DMS 273 (cell line): ENCODE measurements around the gene HIP1R.
"Not testable (repeated sequence)": the region's sequence is repeated elsewhere in the genome, so short reads cannot be mapped to it uniquely, and the experiment has no call there.

Experiments
- DNase-seq: peaks from one replicate; lab custom pipeline; 2025; ENCODE audit not compliant: unreplicated experiment; lab: John Stamatoyannopoulos, UW

Gene HIP1R

DNA sequence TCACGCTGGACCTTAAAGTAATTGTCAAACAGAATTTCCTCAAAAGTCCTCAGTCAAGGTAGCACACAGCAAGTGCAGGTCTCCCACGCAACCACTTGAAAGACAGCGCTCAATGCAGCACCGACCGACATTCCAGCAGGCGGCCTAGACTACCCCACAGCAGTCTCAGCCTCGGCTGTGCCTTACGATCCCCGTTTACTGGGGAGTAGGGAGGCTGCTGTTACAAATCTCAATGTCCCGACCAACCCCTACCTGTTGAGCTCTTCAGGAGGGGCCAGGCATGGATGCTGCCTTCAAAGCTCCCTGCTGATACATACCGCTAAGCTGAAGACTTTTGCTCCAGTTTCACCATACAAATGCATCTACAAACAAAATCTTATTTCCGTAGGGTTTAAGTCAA lies 38.8 kb downstream of the HIP1R start:
- no peak for DNase-seq

DNA sequence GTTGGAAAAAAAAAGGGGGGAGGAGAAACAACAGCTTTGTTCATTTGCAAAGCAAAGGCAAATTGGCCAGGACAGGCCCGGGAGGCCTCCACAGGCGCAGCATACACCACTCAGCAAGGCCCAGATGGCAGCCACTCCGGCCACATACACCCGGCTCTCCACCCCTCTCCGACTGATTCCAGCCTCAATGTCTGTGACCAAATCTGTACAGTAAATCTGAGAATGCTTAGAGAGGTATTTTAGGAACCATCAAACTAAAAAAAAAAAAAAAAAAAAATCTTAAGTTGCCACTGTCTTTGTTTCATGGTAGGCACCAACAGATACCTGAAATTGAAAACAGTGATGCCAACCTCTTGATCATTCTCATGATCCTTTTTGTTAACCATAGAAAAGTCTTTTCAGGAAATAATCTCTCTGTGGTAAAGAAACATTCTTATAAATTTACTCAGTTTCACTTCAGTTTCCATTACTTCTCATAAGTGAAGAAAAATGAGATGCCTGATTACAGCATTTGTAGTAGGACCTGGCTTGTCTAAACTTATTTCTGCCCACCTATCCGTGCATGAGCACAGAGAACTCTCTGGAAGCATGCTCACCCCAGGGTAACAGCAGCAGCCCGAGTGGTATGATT lies 40.4 kb downstream of the HIP1R start:
- DNase-seq = no peak

DNA sequence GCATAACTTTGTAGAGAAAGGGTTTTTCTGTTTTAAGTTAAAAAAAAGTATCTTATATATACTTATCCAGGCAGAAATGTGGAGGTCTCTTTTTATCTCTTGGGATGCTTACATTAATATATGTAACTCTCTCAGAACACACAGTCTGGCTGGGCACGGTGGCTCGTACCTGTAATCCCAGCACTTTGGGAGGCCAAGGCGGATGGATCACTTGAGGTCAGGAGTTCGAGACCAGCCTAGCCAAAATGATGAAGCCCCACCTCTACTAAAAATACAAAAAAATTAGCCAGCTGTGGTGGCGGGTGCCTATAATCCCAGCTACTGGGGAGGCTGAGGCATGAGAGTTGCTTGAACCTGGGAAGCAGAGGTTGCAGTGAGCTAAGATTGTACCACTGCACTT lies 41.0 kb downstream of the HIP1R start:
- DNase-seq = not testable (repeated sequence)

DNA sequence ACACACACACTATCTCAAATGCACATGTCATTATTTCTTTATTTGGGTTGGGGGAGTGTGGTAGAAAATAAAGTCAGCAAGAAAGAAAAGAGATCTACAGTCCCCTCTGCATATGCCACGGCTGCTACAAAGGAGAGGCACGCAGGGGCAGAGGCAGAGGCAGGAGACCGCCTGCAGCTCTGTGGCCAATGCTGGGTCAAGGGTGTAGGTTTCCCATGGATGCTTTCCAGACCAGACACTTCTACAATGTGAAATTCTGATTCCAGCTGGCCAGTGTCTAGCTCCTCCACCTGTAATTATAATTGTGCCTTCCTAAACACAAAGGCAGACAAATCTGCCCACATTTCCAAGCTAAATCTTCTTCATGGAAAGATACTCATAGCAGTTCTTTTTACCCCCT lies 41.5 kb downstream of the HIP1R start:
- DNase-seq = no peak

DNA sequence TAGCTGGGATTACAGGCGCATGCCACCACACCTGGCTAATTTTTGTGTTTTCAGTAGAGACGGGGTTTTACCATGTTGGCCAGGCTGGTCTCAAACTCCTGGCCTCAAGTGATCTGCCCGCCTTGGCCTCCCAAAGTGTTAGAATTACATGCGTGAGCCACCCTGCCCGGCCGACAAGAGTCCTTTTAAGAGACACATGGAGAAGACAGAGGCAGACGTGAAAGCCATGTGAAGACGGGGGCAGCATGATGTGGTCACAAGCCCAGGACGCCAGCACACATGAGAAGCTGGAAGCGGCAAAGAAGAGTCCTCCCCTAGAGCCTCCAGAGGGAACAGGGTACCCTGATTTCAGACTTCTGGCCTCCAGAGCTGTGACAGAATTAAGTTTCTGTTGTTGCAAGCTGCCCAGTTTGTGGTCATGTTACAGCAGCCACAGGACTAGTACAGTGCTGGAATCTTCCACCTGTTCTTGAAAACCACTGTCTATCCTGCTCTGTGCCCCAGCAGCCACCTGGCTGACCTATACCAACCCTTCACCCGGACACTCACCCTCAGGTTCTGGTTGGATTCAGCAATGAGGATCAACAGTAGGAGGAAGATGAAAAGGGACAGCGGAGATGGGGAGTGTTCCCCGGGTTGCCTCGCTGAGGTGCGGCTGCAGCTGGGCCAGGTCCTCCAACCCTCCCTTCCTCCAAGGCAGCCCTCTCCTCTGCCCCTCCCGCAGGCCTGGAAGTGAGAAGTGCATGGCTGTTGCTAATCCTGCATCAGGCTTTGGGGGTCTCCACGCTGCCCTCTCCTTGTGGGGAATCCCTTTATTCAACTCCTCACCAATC lies 43.7 kb downstream of the HIP1R start:
- DNase-seq = no peak

DNA sequence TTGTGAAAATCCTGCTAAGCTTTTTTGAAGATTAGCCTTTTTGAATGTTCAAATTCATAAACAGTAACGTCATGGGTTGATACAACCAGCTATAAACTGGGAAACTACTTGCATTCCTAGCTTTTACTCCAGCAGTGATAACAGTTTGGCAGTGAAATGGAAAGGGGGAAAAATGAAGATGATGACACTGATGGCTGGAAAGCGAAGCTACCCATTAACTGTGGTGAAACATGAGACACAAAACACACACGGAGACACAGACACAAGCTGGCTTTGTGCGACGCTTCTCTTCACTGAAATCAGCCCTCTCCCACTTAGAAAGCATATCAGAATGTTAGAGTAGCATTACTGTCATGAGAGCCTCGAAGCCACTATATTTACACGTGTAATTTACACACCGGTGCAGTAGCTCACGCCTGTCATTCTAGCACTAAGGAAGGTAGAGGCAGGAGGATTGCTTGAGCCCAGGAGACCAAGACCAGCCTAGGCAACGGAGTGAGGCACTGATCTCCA lies 45.0 kb downstream of the HIP1R start:
- DNase-seq = no peak

DNA sequence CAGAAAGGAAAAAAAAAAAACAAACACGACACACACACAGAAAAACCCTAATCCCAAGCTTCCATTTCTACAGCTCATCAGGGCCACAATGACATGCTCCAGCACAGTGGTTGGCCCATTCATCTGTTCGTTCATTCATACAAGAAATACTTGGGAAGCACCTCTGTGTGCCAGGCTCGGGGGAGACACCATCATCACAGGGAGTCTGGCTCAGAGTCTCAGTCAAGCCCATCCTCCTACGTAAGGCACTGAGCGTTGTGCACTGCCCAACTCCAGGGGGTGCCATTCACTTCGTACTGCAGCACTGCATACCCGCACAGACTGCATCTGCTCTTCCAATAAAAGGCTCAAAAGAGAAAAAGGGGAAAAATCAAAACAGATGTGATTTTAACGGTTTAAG lies 45.4 kb downstream of the HIP1R start:
- peak; percentile 61 for DNase-seq

DNA sequence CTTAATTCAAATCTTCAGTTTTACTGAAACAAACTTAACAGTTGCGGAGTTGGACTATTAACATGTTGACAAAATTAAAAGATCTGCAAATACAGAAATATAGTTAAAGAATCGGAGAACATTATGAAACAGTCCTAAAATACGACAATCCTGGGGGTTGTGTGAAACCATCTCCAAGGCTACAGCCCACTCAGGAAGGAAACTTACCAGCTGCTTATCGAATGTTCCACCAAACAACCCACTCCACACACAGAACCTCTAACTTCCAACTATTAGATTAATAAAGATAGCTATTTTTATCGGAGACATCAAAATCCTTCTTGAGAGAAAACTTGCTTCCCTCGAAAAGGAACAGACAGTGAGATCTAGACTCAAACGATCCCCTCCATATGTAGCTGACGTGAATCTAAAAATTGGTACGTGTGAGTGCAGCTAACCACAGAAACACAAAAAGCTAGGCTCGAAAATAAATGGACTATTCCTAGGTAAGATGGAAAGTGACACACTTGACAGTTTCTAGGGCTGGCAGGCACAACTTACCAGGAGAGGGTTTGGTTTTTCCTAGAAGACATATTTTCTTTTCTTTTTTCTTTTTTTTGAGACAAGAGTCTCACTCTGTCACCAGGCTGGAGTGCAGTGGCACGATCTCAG lies 47.8 kb downstream of the HIP1R start:
- DNase-seq = no peak

DNA sequence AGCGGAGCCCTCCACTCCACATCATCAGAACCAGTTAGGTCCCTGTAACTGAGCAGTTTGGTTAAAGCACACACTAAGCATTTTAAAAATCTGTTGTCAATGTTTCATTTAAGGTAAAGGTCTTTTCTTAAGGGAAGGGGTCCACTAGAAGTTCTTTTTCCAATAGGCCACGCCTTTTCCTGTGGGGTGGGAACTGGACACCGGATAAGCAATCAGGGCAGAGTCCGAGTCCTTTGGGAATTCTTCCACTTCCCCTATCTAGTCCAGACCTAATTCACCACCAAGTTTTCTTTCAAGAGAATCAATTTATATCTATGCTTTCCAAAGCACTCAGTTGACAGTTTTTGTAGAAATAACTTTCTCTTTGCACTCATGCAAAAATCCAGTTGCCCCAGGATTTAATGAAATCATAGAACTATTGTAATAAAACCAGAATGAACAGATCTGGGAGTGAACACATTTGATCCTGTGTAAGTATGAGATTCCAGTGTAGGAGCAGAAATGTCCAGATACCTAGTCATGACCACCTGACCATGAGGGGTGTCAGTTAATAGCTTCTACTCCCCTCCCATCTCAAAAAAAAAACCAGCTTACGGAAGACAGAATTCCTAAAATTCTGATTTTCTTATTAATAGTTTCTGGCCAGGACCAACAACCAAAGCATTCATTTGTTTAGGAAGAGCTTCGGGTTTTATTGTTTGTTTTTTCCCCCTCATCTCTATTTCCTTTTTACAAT lies 49.0 kb downstream of the HIP1R start:
- DNase-seq = no peak

DNA sequence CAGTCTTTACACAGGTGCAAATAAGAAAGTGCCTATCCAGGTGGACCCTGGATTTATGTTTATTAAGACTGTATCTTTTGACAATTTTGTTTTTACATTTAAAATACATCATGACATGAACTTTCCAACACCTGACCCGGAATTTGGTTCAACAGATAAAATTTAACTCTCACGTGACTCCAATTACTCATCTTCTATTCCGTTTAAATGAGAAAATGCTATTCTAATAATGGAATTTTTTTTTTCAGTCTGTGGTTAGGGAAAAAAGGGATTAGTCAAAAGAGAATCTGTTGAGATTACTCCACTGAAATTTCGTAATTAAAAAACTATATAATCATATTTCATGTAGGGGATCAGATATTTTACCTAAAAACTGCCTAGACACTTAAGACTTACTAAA lies 49.6 kb downstream of the HIP1R start:
- no peak for DNase-seq

DNA sequence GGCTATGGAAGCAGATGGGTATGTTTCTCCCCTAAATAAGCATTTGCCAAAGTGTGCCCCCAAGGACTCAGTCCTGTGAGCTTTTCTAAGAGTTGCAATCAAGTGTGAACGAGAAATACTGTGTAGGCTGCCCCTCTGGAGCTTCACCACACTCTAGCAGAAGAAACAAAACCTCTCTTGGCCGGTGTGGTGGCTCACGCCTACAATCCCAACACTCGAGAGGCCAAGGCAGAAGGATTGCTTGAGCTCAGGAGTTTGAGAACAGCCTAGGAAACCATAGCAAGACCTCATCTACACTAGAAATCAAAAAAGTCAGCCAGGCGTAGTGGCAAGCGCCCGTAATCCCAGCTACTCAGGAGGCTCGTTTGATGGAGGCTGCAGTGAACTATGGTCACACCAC lies 50.9 kb downstream of the HIP1R start:
- no peak for DNase-seq

DNA sequence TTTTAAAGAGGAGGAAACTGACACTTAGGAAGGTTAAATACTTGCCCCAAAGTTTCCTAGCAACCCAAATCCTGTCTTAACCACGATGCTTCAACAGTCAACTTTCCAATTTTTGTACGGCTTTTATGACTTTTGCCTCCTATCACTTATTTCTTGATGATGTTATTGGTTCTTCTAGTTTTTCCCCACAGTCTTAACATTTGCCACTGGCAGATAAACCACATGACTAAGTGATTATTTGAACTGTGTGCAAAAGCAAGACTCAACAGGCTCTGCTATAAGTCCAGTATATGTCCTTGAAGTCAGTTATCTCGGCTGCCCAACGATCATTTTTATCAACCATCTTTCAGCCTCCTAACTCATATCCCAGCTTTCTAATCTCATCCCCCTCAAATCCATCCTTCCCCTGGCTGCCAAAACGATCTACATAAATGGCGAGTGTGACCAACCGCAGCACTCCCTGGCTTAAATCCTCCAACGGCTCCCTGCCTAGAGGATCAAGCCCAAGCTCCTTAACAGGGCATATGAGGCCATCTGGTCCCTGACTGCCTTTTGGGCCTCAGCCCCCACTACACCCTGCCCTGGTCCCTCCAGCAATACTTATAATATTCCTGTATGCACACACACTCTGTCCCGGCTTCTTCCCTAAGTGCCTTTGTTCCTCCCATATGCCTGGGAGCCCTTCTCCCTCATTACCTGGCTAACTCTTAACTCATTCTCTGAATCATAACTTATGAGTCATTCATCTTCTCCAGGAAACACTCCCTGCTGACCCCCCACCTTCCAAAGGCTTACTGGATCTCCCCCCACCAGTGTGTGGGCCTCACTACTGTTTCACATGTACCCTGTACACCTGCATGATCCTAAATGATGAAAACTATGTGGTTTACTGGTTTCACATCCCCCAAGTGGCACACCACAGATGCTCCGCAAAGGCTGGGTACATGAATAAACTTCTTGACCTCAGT lies 51.9 kb downstream of the HIP1R start:
- peak; percentile 57 for DNase-seq

DNA sequence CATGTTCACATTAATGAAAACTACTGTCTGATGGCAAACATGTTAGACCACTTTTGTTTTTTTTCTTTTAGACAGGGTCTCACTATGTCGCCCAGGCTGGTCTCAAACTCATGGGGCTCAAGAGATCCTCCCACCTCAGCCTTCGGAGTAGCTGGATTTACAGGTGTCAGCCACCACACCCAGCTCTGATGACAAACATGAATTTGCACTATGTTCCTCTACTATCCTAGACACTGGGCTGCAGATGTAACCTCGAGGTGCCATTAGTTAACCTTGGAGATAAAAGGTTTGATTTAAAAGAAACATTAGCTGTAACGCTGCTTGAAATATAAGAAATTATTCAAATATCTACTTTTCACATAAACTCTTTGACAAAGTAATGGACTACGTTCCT lies 52.6 kb downstream of the HIP1R start:
- no peak for DNase-seq

DNA sequence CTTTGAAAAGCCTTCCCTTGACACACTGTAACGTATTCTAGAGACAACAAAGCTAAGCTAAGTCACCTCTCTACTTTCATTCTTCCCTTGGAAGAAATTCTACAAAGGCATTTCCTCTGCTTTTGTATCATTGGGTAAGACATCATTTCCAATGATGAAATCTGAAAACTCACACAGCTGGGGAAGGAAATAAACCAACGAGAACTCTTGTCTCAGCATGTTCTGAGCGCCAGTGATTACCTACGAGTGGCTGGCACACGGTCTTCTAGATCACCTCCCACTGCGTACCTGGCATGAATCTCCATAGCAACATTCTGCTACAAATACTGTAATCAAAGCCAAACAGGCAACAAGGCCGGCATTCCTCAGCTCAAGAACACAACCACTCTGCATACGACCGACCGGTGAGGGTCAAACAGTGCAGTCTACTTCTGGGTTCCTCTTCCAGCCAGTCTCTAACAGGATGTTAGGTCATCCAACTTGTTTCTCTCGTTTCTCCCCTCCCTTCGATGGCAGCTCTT lies 53.0 kb downstream of the HIP1R start:
- peak; percentile 57 for DNase-seq

DNA sequence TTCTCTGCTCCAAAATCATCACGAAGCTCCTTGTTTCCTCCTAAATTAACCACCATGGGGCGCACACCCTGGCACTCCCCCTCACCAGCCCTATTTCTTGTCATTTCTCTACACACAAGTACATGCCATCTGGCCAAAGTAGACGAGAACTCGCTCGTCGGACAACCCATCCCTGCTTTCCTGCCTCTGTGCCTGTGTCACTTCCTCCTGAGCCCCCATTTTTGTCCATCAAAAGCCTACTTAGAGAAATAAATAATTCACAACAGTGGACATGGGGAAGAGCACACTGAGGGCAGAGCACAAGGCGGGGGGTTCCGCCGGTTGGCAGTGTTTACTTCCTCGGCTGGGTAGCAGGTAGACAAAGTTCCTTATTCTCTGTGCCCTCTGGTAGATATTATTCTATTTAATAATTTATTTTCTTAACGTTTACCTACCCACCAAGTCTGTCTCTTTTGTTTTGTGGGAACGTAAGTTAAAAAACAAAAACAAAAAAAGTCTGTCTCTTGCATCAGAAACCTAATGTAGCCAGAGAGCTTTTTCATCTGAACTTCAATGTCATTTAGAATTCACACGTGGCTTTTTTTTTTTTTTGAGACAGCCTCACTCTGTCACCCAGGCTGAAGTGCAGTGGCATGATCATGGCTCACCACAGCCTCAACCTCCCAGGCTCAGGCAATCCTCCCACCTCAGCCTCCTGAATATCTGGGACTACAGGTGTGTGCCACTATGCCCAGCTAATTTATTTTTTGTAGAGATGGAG lies 54.7 kb downstream of the HIP1R start:
- DNase-seq = no peak

DNA sequence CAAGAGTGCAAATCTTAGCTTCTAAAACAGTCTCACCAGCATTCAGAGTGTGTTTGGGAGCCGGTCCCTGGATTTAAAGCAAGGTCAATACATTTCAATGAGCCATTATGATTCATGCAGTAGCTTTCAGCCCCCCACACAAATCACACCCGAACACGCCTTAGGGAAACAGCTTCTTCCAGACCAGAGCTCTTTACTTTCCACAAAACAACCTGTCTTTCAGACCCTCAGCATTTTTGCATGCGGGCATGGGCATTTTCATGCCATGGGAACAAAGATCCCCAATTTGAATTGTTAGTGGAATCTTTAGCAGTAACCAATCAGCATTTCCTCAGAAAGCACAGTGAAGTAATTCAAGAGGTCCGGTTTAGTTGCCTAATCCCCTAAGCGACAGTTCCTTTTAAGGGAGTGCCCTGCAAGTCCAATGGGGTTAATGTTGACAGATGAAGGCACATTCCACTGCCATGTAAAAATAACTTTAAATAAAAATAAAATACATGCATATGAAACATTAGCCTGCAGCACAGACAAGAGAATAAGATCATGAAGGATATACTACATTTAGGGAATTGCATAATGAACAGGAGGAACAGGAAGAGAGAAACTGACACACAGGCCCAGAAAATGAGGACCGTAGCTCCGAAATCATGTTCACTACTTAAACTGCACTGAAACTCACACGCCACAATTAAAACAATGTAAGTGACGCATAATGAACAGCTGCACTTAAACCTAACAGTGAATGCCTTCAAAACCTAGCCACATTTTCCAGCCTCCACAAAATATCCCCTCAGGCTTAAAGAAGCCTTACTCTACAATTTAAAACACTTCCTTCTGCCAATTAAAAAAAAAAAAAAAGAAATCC lies 56.6 kb downstream of the HIP1R start:
- DNase-seq = no peak

DNA sequence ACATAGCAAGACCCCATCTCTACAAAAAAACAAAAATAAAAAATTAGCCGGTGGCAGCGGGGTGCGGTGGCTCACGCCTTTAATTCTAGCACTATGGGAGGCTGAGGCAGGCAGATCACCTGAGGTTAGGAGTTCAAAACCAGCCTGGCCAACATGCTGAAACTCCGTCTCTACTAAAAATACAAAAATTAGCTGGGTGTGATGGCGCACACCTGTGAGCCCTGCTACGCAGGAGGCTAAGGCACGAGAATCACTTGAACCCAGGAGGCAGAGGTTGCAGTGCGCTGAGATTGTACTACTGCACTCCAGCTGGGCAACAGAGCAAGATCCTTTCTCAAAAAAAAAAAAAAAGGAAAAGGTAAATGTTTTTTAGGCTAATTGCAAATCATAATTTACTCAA lies 57.5 kb downstream of the HIP1R start:
- not testable (repeated sequence) for DNase-seq
